Neural cell (in vitro differentiated cells): Measurements from ENCODE around the gene PXMP2.

Experiments
- POLR2AphosphoS5 ChIP-seq: IDR thresholded peaks from 2 replicates; pipeline ENCODE4 v1.6.1; 2012
- TAF1 ChIP-seq: IDR thresholded peaks from 2 replicates; pipeline ENCODE4 v1.6.1; 2012; ENCODE audit warnings: low read depth
- TF ChIP-seq, protein P1 (sequence below): fragments of 450-650 bp; IDR thresholded peaks from 2 replicates; pipeline ENCODE4 v1.5.1; 2014; ENCODE audit warnings: antibody characterized with exemption, mild to moderate bottlenecking, moderate library complexity; ENCODE audit not compliant: poor library complexity, severe bottlenecking

- TF ChIP-seq TAF1 (no peak), POLR2AphosphoS5 (no peak)
- TF ChIP-seq, protein P1, sequence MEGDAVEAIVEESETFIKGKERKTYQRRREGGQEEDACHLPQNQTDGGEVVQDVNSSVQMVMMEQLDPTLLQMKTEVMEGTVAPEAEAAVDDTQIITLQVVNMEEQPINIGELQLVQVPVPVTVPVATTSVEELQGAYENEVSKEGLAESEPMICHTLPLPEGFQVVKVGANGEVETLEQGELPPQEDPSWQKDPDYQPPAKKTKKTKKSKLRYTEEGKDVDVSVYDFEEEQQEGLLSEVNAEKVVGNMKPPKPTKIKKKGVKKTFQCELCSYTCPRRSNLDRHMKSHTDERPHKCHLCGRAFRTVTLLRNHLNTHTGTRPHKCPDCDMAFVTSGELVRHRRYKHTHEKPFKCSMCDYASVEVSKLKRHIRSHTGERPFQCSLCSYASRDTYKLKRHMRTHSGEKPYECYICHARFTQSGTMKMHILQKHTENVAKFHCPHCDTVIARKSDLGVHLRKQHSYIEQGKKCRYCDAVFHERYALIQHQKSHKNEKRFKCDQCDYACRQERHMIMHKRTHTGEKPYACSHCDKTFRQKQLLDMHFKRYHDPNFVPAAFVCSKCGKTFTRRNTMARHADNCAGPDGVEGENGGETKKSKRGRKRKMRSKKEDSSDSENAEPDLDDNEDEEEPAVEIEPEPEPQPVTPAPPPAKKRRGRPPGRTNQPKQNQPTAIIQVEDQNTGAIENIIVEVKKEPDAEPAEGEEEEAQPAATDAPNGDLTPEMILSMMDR, result no peak
Measured at GRCh38 chr12:132710043-132710404, 22.6 kb downstream of the PXMP2 start.
